GM15510 (cell line): ENCODE results near the gene SSTR3.
A peak's percentile ranks its signal among the peaks of the same experiment; 100 is the strongest.

Source experiments
- POLR2A ChIP-seq: IDR thresholded peaks from 3 replicates; pipeline ENCODE4 v1.6.1; 2011; ENCODE audit warnings: borderline replicate concordance; ENCODE audit not compliant: insufficient read length; ENCODE audit errors: extremely low read depth

SSTR3 gene

GRCh38 chr22:37244922-37245722 lies 32.8 kb upstream of the SSTR3 start:
- peak; percentile 54 for TF ChIP-seq POLR2A

GRCh38 chr22:37244114-37244921 lies 32.0 kb upstream of the SSTR3 start, which contains the start of gene RAC2:
RAC2 (minus strand) TSS chr22:37244269; CDS start chr22:37244148, 121 bp downstream.
- peak; percentile 91 for TF ChIP-seq POLR2A

- no peak for TF ChIP-seq POLR2A
Observed at GRCh38 chr22:37243402-37244113, 31.3 kb upstream of the SSTR3 start.

GRCh38 chr22:37242395-37242918 lies 30.2 kb upstream of the SSTR3 start:
- peak; percentile 67 for TF ChIP-seq POLR2A

- TF ChIP-seq POLR2A: no peak
Observed at GRCh38 chr22:37241351-37242142, 29.3 kb upstream of the SSTR3 start.

- no peak for TF ChIP-seq POLR2A
Observed at GRCh38 chr22:37240941-37241320, 28.7 kb upstream of the SSTR3 start.

- TF ChIP-seq POLR2A: no peak
Observed at GRCh38 chr22:37240240-37240940, 28.1 kb upstream of the SSTR3 start.

- TF ChIP-seq POLR2A: no peak
Observed at GRCh38 chr22:37239336-37240239, 27.3 kb upstream of the SSTR3 start.

GRCh38 chr22:37237371-37238268 lies 25.3 kb upstream of the SSTR3 start:
- no peak for TF ChIP-seq POLR2A

- TF ChIP-seq POLR2A: no peak
Observed at GRCh38 chr22:37235897-37236607, 23.8 kb upstream of the SSTR3 start.
